Mucosa of descending colon (tissue), 3 donors: Measurements from ENCODE around the gene ITPK1. TPM values are rescaled to one million over a fixed set of nuclear protein-coding genes. Genes with fewer than 3 reads are reported as not detected.
A peak's percentile ranks its signal among the peaks of the same experiment; 100 is the strongest.

Source experiments
- ATAC-seq: fragments of 200-7000 bp; cut with Tn5 transposase; one replicate; pipeline ENCODE4 v1.9.1; 2020; ENCODE audit warnings: mild to moderate bottlenecking, moderate library complexity
- DNase-seq, 3 donors: peaks; one replicate each; pipeline ENCODE4 v3.0.0-alpha.2; 2020
- H3K36me3 ChIP-seq: fragments of 200-600 bp; one replicate; pipeline ENCODE4 v1.8.0; 2021; ENCODE audit warnings: low read depth, mild to moderate bottlenecking
- H3K4me1 ChIP-seq: fragments of 200-600 bp; one replicate; pipeline ENCODE4 v1.8.0; 2021; ENCODE audit warnings: low read depth, mild to moderate bottlenecking
- H3K4me3 ChIP-seq: fragments of 200-600 bp; one replicate; pipeline ENCODE4 v1.8.0; 2021; ENCODE audit warnings: mild to moderate bottlenecking
- H3K9me3 ChIP-seq: fragments of 200-600 bp; one replicate; pipeline ENCODE4 v1.8.0; 2021; ENCODE audit warnings: mild to moderate bottlenecking
- CTCF ChIP-seq: fragments of 200-600 bp; IDR thresholded peaks from one replicate; pipeline ENCODE4 v1.8.0; 2022; ENCODE audit warnings: antibody characterized with exemption, mild to moderate bottlenecking
- intact Hi-C, 2 donors: fragments of 100-400 bp; cut with DNase I in 1 of 2; cut with micrococcal nuclease in 1 of 2; formaldehyde crosslinking; loops; one replicate each; pipeline versions ENCODE4 v1.11.0 to v1.11.1; 2022; cut with DNase I, micrococcal nuclease
- total RNA-seq, 3 donors: library from RNA; stranded (reverse); fragmentation: NEBNext Ultra II Directional in 2 of 3; extraction: Animal tissue kit (Norgen Biotek cat#: 25700) in 2 of 3; gene quantifications; one replicate each; pipeline versions ENCODE4 v1.2.1 to v1.2.4, GENCODE V29; 2021 to 2023
- donor health status: DM: no; HTN: no; CAD: no; lungs with moderate emphysema.
- donor health status: DM: no; HTN: no; CAD: no.
- donor health status: DM: no; HTN: yes; CAD: no.

ITPK1 gene
- total RNA-seq, 3 donors from 2014 or later = 134 to 165 (median 152) TPM

- intact Hi-C loops = no loop called here
- DNase-seq (peak in 1 of 3 donors; percentile 19), ATAC-seq (no peak)
- H3K36me3 ChIP-seq = no peaks in the 10 kb centered on the region
- TF ChIP-seq CTCF = no peak
- H3K4me1 ChIP-seq = peaks cover 39% of the 10 kb centered on the region
- no peaks in the 10 kb centered on the region for H3K9me3 ChIP-seq
- no peak overlapping the region for H3K4me3 ChIP-seq
These were observed 10.8 kb downstream of the ITPK1 start for GRCh38 chr14:93104961-93105360.

- intact Hi-C loops = no loop called here
- no peaks in the 10 kb centered on the region for H3K9me3 ChIP-seq
- DNase-seq = peak; percentile 75 to 90 (median 78)
- no peak for TF ChIP-seq CTCF
- peaks cover 39% of the 10 kb centered on the region for H3K4me1 ChIP-seq
- peak; percentile 89 for ATAC-seq
- no peak overlapping the region for H3K4me3 ChIP-seq
- H3K36me3 ChIP-seq = no peaks in the 10 kb centered on the region
These were observed 12.2 kb downstream of the ITPK1 start for GRCh38 chr14:93103392-93104080.

GRCh38 chr14:93102141-93102540, 13.6 kb downstream of the ITPK1 start:
- ATAC-seq (peak; percentile 56), DNase-seq (peak in 2 of 3 donors; percentile 27 to 61)
- TF ChIP-seq CTCF = no peak
- Histone ChIP-seq H3K9me3 (no peaks in the 10 kb centered on the region), H3K4me1 (peaks cover 31% of the 10 kb centered on the region), H3K36me3 (no peaks in the 10 kb centered on the region), H3K4me3 (no peak overlapping the region)
- intact Hi-C loops = no loop called here

GRCh38 chr14:93101181-93101580, 14.5 kb downstream of the ITPK1 start:
- intact Hi-C loops = no loop called here
- Histone ChIP-seq H3K4me1 (peaks cover 21% of the 10 kb centered on the region), H3K36me3 (no peaks in the 10 kb centered on the region), H3K4me3 (no peak overlapping the region), H3K9me3 (no peaks in the 10 kb centered on the region)
- DNase-seq (no peak), ATAC-seq (no peak)
- no peak for TF ChIP-seq CTCF

- Histone ChIP-seq H3K4me3 (no peak overlapping the region), H3K36me3 (no peaks in the 10 kb centered on the region), H3K4me1 (peaks cover 15% of the 10 kb centered on the region), H3K9me3 (no peaks in the 10 kb centered on the region)
- intact Hi-C loops = no loop called here
- ATAC-seq (no peak), DNase-seq (no peak)
- TF ChIP-seq CTCF = no peak
These were observed 15.2 kb downstream of the ITPK1 start for GRCh38 chr14:93100570-93100969.

- DNase-seq (no peak), ATAC-seq (no peak)
- H3K9me3 ChIP-seq = no peaks in the 10 kb centered on the region
- H3K4me1 ChIP-seq = peaks cover 13% of the 10 kb centered on the region
- no peak for TF ChIP-seq CTCF
- intact Hi-C loops = no loop called here
- no peaks in the 10 kb centered on the region for H3K36me3 ChIP-seq
- H3K4me3 ChIP-seq = no peak overlapping the region
These were observed 15.6 kb downstream of the ITPK1 start for GRCh38 chr14:93100100-93100499.
